ENCODE data around the gene KCNB1.

The KCNB1 gene

GRCh38 chr20:49406666-49407065 lies 75.8 kb downstream of the KCNB1 start:
- DNase-seq = no peak

- DNase-seq = no peak
These were observed 76.8 kb downstream of the KCNB1 start for GRCh38 chr20:49405696-49406095.

GRCh38 chr20:49405062-49405683 lies 77.3 kb downstream of the KCNB1 start:
- no peak for DNase-seq

GRCh38 chr20:49404461-49404860 lies 78.0 kb downstream of the KCNB1 start:
- DNase-seq = no peak

GRCh38 chr20:49403911-49404310 lies 78.6 kb downstream of the KCNB1 start:
- no peak for DNase-seq

- no peak for DNase-seq
These were observed 79.5 kb downstream of the KCNB1 start for GRCh38 chr20:49403012-49403411.

- no peak for DNase-seq
These were observed 81.6 kb downstream of the KCNB1 start for GRCh38 chr20:49400904-49401303.

- no peak for DNase-seq
These were observed 82.1 kb downstream of the KCNB1 start for GRCh38 chr20:49400410-49400809.

GRCh38 chr20:49399329-49399728 lies 83.1 kb downstream of the KCNB1 start:
- no peak for DNase-seq

- no peak for DNase-seq
These were observed 83.9 kb downstream of the KCNB1 start for GRCh38 chr20:49398401-49399144.

- no peak for DNase-seq
These were observed 84.9 kb downstream of the KCNB1 start for GRCh38 chr20:49397525-49397924.

GRCh38 chr20:49396230-49396629 lies 86.2 kb downstream of the KCNB1 start:
- DNase-seq = no peak

GRCh38 chr20:49395659-49396058 lies 86.8 kb downstream of the KCNB1 start:
- DNase-seq = no peak

GRCh38 chr20:49395183-49395582 lies 87.3 kb downstream of the KCNB1 start:
- DNase-seq = peak; percentile 68

GRCh38 chr20:49394757-49395156 lies 87.7 kb downstream of the KCNB1 start:
- no peak for DNase-seq

GRCh38 chr20:49394264-49394663 lies 88.2 kb downstream of the KCNB1 start:
- DNase-seq = peak; percentile 11

- no peak for DNase-seq
These were observed 88.7 kb downstream of the KCNB1 start for GRCh38 chr20:49393803-49394202.

- DNase-seq = no peak
These were observed 89.7 kb downstream of the KCNB1 start for GRCh38 chr20:49392745-49393144.

GRCh38 chr20:49391404-49392245 lies 90.8 kb downstream of the KCNB1 start:
- DNase-seq = no peak

- DNase-seq = no peak
These were observed 92.6 kb downstream of the KCNB1 start for GRCh38 chr20:49389854-49390253.

- peak; percentile 24 for DNase-seq
These were observed 93.7 kb downstream of the KCNB1 start for GRCh38 chr20:49388744-49389143.

GRCh38 chr20:49387581-49387939 lies 94.9 kb downstream of the KCNB1 start:
- DNase-seq = no peak

GRCh38 chr20:49386848-49387580 lies 95.5 kb downstream of the KCNB1 start:
- peak; percentile 30 for DNase-seq

All from NCI-H446 treated with DMSO at 0.1 percent for 48 hours (cell line).